Measurements from ENCODE around the gene PSKH1.

- TF ChIP-seq CTCF (IDR thresholded peaks at IDR 0.05; ENCODE audit: low read depth, low read length, poor library complexity, severe bottlenecking), result no peak
- no peak for TF ChIP-seq EZH2phosphoT487 (IDR thresholded peaks at IDR 0.05; ENCODE audit: borderline replicate concordance, low read length)
Measured at GRCh38 chr16:67853670-67854069, 39.4 kb upstream of the PSKH1 start.

All from DOHH2 (cell line).